Smooth muscle cell (in vitro differentiated cells): ENCODE data around the gene ASB18. TPM values are rescaled to one million over a fixed set of nuclear protein-coding genes. Genes with fewer than 3 reads are reported as not detected.

Experiments used
- DNase-seq: peaks from one replicate; lab custom pipeline; 2025; ENCODE audit not compliant: unreplicated experiment; lab: John Stamatoyannopoulos, UW
- H2AFZ ChIP-seq: fragments of 200-600 bp; sonication (generic); 2 replicates; pipeline ENCODE4 v1.6.0; 2016; ENCODE audit warnings: antibody characterized with exemption, low read depth, mild to moderate bottlenecking
- H3F3A ChIP-seq: fragments of 200-600 bp; sonication (generic); 2 replicates; pipeline ENCODE4 v1.6.0; 2017; ENCODE audit warnings: antibody characterized with exemption, low read depth
- H3K27ac ChIP-seq: fragments of 200-600 bp; sonication (generic); 2 replicates; pipeline ENCODE4 v1.5.1; 2016; ENCODE audit warnings: low read depth, mild to moderate bottlenecking
- H3K27me3 ChIP-seq: fragments of 200-600 bp; sonication (generic); 2 replicates; pipeline ENCODE4 v1.6.1; 2016; ENCODE audit warnings: low read depth, mild to moderate bottlenecking
- H3K36me3 ChIP-seq: fragments of 200-600 bp; sonication (generic); 2 replicates; pipeline ENCODE4 v1.5.1; 2016; ENCODE audit warnings: low read depth
- H3K4me1 ChIP-seq: fragments of 200-600 bp; sonication (generic); 2 replicates; pipeline ENCODE4 v1.5.1; 2016; ENCODE audit warnings: low read depth
- H3K4me2 ChIP-seq: fragments of 200-600 bp; sonication (generic); 2 replicates; pipeline ENCODE4 v1.6.0; 2016; ENCODE audit warnings: mild to moderate bottlenecking
- H3K4me3 ChIP-seq: fragments of 200-600 bp; sonication (generic); 2 replicates; pipeline ENCODE4 v1.5.1; 2016; ENCODE audit warnings: mild to moderate bottlenecking
- H3K79me2 ChIP-seq: fragments of 200-600 bp; sonication (generic); 2 replicates; pipeline ENCODE4 v1.6.0; 2016; ENCODE audit warnings: low read depth, mild to moderate bottlenecking
- H3K9ac ChIP-seq: fragments of 200-600 bp; sonication (generic); 2 replicates; pipeline ENCODE4 v1.6.0; 2016; ENCODE audit warnings: low read depth
- H3K9me3 ChIP-seq: fragments of 200-600 bp; sonication (generic); replicated peaks from 2 replicates; pipeline ENCODE4 v1.5.1; 2016; ENCODE audit warnings: low read depth
- H4K20me1 ChIP-seq: fragments of 200-600 bp; sonication (generic); 2 replicates; pipeline ENCODE4 v1.6.0; 2016; ENCODE audit warnings: low read depth
- WGBS: methylation state at CpG from one replicate; pipeline ENCODE4 v1.1.7; 2016; ENCODE audit warnings: low lambda C conversion rate; 5-methylcytosine and 5-hydroxymethylcytosine counted together
- polyA plus RNA-seq: library from polyadenylated mRNA; unstranded; fragments of >200 nt; fragmentation: Nextera tagmentation; extraction: Ambion mirVana; gene quantifications from 2 replicates; pipeline ENCODE4 v1.2.1, GENCODE V29; 2016
- total RNA-seq: library from RNA; depleted of rRNA; stranded (reverse); fragments of >200 nt; gene quantifications from 2 replicates; pipeline ENCODE4 v1.2.3, GENCODE V29; 2014
- TF ChIP-seq, protein P1 (sequence below): fragments of 200-600 bp; sonication (generic); IDR thresholded peaks from 2 replicates; pipeline ENCODE4 v1.5.1; 2017; ENCODE audit warnings: borderline replicate concordance, mild to moderate bottlenecking, antibody characterized with exemption; ENCODE audit not compliant: insufficient read depth, poor library complexity, severe bottlenecking

Gene ASB18
- total and polyA plus RNA-seq, 2 experiments from 2014 or later: 0.05 TPM; not detected in 1

DNA sequence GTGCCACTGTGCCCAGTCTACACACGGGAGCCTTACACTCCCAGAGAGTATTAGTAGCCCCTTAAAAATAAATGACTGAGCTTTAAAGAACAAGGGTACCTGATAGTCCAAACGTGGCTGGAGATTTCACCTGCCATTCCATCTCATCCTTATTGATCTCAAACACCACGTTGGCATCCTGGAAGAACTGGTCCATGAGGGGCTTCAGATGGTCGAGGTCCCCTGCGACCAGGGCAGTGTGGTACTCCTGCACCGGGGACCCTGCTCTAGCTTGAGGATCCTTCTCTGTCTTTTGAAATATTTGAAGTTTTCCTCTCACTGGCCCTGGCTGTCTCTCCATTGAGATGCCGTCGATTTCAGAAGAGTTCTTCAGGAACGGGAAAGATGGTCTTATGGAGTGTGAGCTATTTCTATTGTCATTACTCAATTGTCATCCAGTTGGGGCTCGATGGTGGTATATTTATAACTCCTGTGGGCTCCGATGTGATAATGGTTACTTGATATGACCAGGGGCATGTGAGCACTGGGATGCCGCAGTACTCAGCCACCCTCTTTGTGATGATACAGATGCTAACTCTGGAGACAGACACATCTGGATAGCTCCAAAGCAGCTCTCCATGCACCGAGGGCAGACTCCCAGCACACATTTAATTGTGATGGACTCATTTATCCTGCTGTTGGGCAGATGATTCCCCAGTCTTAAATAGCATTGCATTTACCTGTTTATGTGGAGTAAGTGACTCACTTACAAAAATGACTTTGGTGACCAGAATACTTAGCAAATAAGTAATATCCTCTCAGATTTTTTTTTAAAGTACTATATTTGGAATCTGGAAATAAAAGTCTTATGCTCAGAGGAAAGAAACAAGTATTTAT, 22.8 kb downstream of the ASB18 start:
- TF ChIP-seq, protein P1, sequence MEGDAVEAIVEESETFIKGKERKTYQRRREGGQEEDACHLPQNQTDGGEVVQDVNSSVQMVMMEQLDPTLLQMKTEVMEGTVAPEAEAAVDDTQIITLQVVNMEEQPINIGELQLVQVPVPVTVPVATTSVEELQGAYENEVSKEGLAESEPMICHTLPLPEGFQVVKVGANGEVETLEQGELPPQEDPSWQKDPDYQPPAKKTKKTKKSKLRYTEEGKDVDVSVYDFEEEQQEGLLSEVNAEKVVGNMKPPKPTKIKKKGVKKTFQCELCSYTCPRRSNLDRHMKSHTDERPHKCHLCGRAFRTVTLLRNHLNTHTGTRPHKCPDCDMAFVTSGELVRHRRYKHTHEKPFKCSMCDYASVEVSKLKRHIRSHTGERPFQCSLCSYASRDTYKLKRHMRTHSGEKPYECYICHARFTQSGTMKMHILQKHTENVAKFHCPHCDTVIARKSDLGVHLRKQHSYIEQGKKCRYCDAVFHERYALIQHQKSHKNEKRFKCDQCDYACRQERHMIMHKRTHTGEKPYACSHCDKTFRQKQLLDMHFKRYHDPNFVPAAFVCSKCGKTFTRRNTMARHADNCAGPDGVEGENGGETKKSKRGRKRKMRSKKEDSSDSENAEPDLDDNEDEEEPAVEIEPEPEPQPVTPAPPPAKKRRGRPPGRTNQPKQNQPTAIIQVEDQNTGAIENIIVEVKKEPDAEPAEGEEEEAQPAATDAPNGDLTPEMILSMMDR: no peak

DNA sequence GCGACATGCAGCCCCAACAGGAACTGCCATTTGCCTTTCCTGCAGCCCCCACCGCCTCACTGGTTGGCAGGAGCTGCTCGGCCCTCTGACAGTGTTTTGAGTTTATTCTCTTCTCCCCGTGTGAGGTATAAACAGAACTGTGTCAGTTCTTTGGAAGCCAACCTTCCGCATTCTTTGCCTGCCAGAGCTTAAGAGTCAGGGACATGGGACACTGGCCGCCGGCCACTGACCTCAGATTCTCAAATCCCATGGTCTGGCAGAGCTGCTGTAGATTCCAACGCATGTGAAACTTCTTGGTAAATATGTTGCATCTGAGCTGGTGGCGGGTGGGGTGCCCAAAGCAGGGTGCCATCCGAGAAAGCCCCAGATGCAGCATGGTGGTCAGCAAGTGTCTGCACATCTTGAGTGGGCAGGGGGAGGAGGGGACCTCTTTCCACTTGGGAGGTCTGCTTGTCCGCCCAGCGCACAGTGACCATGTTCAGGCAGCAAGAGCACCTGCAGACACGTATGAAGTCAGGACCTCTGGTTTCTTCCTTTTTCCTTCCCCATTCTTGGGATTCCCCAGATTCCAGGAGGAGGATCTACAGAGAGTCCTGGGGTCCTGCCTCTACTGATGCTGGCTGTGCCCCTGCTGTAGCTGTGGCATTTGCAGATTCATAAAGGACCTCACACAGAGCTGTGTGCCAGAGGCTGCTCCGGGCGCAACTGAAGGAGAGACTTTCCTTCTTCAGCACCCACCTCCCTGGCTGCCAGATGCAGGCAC, 23.8 kb downstream of the ASB18 start:
- Histone ChIP-seq H3K36me3 (no peaks in the 10 kb centered on the region), H4K20me1 (no peaks in the 10 kb centered on the region), H3K9me3 (no peaks in the 10 kb centered on the region), H3K9ac (no peak overlapping the region), H3K4me3 (no peak overlapping the region), H3K27me3 (peaks cover 62% of the 10 kb centered on the region), H3K79me2 (no peaks in the 10 kb centered on the region), H2AFZ (no peak overlapping the region), H3K4me1 (no peaks in the 10 kb centered on the region), H3K27ac (no peak overlapping the region), H3K4me2 (no peak overlapping the region), H3F3A (no peaks in the 10 kb centered on the region)
- 70% methylated on average over 15 of the region's 15 CpGs for WGBS
- TF ChIP-seq, protein P1: no peak
- no peak for DNase-seq

More for the DNA sequence above, 22.8 kb downstream of the ASB18 start:
- Histone ChIP-seq H3K79me2 (no peaks in the 10 kb centered on the region), H3K9me3 (no peaks in the 10 kb centered on the region), H3F3A (no peaks in the 10 kb centered on the region), H3K9ac (no peak overlapping the region), H3K27me3 (peaks cover 54% of the 10 kb centered on the region), H3K27ac (no peak overlapping the region), H4K20me1 (no peaks in the 10 kb centered on the region), H3K36me3 (no peaks in the 10 kb centered on the region), H3K4me2 (no peak overlapping the region), H2AFZ (no peak overlapping the region), H3K4me3 (no peak overlapping the region), H3K4me1 (no peaks in the 10 kb centered on the region)
- whole genome bisulfite sequencing: 88% methylated on average over 13 of the region's 13 CpGs
- no peak for DNase-seq

DNA sequence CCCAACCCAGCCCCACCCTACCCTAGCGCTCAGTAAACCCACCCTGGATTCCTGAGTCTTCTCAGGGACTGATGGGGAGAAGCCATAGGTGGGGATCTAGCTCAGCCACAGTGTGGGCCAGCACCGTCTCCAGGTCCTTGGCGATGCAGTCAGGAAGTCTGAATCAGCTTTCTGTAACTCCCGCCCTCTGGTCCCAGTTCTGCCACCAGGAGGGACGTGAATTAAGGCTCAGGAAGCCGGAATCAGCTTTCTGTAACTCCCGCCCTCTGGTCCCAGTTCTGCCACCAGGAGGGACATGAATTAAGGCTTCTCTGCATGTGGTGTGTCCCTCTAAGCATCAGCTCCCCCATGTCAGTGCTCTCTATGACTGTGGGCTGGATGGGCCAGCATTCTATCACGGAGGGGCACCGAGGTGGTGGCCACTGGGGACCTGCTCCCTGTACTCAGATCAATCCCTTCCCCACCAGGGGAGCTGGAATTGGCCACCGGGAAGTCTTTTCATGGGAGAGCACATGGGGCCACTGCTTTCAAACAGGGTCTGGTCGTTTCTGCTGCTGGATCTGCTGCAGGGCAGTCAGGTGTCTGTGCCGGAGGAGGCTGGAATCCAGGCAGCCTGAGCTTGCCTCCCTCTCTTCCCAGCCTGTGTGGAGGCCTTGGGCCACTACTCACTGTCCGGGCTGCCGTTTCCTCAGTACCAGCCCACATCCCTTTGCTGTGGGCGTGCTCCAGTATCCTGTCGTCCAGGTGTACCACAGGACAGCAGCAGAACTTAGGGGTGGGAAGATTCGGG, 24.7 kb downstream of the ASB18 start:
- H2AFZ ChIP-seq: no peak overlapping the region
- H3K4me3 ChIP-seq: no peak overlapping the region
- no peaks in the 10 kb centered on the region for H4K20me1 ChIP-seq
- 76% methylated on average over 17 of the region's 17 CpGs for WGBS
- no peaks in the 10 kb centered on the region for H3K9me3 ChIP-seq
- H3K9ac ChIP-seq: no peak overlapping the region
- DNase-seq: no peak
- H3K79me2 ChIP-seq: no peaks in the 10 kb centered on the region
- no peak overlapping the region for H3K27ac ChIP-seq
- H3F3A ChIP-seq: no peaks in the 10 kb centered on the region
- H3K4me1 ChIP-seq: no peaks in the 10 kb centered on the region
- TF ChIP-seq, protein P1: no peak
- no peak overlapping the region for H3K4me2 ChIP-seq
- peaks cover 72% of the 10 kb centered on the region for H3K27me3 ChIP-seq
- H3K36me3 ChIP-seq: no peaks in the 10 kb centered on the region
